ENCODE measurements around the gene GPT2. TPM values are rescaled to one million over a fixed set of nuclear protein-coding genes. Genes with fewer than 3 reads are reported as not detected.

The GPT2 gene
- total RNA-seq, 6 experiments from 2014 or later, result 30.8 to 163 (median 92.0) TPM

- Histone ChIP-seq H3K9me3 (no peaks in the 10 kb centered on the region), H3K4me3 (no peak overlapping the region), H3K27me3 (no peaks in the 10 kb centered on the region), H3K36me3 (no peaks in the 10 kb centered on the region), H3K4me1 (peaks cover 0 to 18% (median 0%) of the 10 kb centered on the region in 4 donors), H3K27ac (no peak overlapping the region)
- 38% methylated on average over 3 of the region's 4 CpGs for WGBS (ENCODE audit: insufficient coverage, low coverage, low lambda C conversion rate, missing lambda C conversion rate)
- TF ChIP-seq CTCF (IDR thresholded peaks at IDR 0.05), result no peak
- TF ChIP-seq POLR2A (IDR thresholded peaks at IDR 0.05), result no peak
- ATAC-seq (peak in 1 of 4 donors; percentile 30), DNase-seq (peak in 1 of 3 donors; percentile 13)
- intact Hi-C loops (cut with DNase I), result no loop called here
Measured at GRCh38 chr16:46948548-46949166, 64.5 kb downstream of the GPT2 start.

- intact Hi-C loops (cut with DNase I), result no loop called here
- 36% methylated on average over 5 of the region's 7 CpGs for WGBS (ENCODE audit: insufficient coverage, low coverage, low lambda C conversion rate, missing lambda C conversion rate)
Measured at GRCh38 chr16:46949241-46949892, 65.2 kb downstream of the GPT2 start.

GRCh38 chr16:46950009-46950408 lies 65.8 kb downstream of the GPT2 start:
- DNase-seq, result peak in 1 of 3 donors; percentile 16
- WGBS (ENCODE audit: insufficient coverage, low coverage, low lambda C conversion rate, missing lambda C conversion rate), result 14% methylated on average over 1 of the region's 1 CpG
- intact Hi-C loops (cut with DNase I), result loop anchor here in 1 of 2 donors (10.0 kb wide), 1 partner anchor 65 kb away; no protein-coding TSS in a partner anchor
- Histone ChIP-seq H3K27ac (peak overlapping the region in 1 of 3 donors; percentile 12), H3K4me3 (no peak overlapping the region), H3K9me3 (no peaks in the 10 kb centered on the region), H3K4me1 (peaks cover 0 to 18% (median 0%) of the 10 kb centered on the region in 4 donors), H3K27me3 (no peaks in the 10 kb centered on the region), H3K36me3 (peaks cover 0 to 7% (median 0%) of the 10 kb centered on the region in 4 donors)
- ATAC-seq, result peak; percentile 46 to 74 (median 71)
- TF ChIP-seq POLR2A (IDR thresholded peaks at IDR 0.05) (no peak), CTCF (IDR thresholded peaks at IDR 0.05) (no peak)

More at GRCh38 chr16:46949241-46949892, 65.2 kb downstream of the GPT2 start:
- H3K27ac ChIP-seq, result peak overlapping the region in 1 of 3 donors; percentile 12
- no peak overlapping the region for H3K4me3 ChIP-seq
- ATAC-seq, result peak; percentile 21 to 68 (median 31)
- TF ChIP-seq CTCF (IDR thresholded peaks at IDR 0.05) (no peak), POLR2A (IDR thresholded peaks at IDR 0.05) (no peak)
- no peaks in the 10 kb centered on the region for H3K9me3 ChIP-seq
- peaks cover 0 to 18% (median 0%) of the 10 kb centered on the region in 4 donors for H3K4me1 ChIP-seq
- peaks cover 0 to under 1% (median 0%) of the 10 kb centered on the region in 4 donors for H3K36me3 ChIP-seq
- H3K27me3 ChIP-seq, result no peaks in the 10 kb centered on the region
- DNase-seq, result peak in 1 of 3 donors; percentile 37

GRCh38 chr16:46954562-46954961 lies 70.4 kb downstream of the GPT2 start:
- H3K4me3 ChIP-seq, result no peak overlapping the region
- H3K9me3 ChIP-seq, result no peaks in the 10 kb centered on the region
- peaks cover 0 to 53% (median 20%) of the 10 kb centered on the region in 4 donors for H3K36me3 ChIP-seq
- H3K27ac ChIP-seq, result no peak overlapping the region
- no peaks in the 10 kb centered on the region for H3K27me3 ChIP-seq
- no peak for ATAC-seq
- H3K4me1 ChIP-seq, result peaks cover 0 to 8% (median 0%) of the 10 kb centered on the region in 4 donors
- 96% methylated on average over 5 of the region's 5 CpGs for WGBS (ENCODE audit: insufficient coverage, low coverage, low lambda C conversion rate, missing lambda C conversion rate)
- intact Hi-C loops (cut with DNase I), result loop anchor here in 1 of 2 donors (10.0 kb wide), 1 partner anchor 60 kb away; no protein-coding TSS in a partner anchor
- peak in 1 of 3 donors; percentile 4 for DNase-seq
- no peak for TF ChIP-seq POLR2A (IDR thresholded peaks at IDR 0.05)
- no peak for TF ChIP-seq CTCF (IDR thresholded peaks at IDR 0.05)

Measured in right lobe of liver (tissue), 6 donors.